Keratinocyte (primary cell): ENCODE data around the gene SSR1.

Experiments
- EZH2 ChIP-seq: IDR thresholded peaks from one replicate; pipeline ENCODE4 v1.6.1; 2012; ENCODE audit warnings: inconsistent platforms, mild to moderate bottlenecking, low read length, moderate library complexity
- TF ChIP-seq, protein P1 (sequence below), 3 experiments: IDR thresholded peaks in 1 of 3; conservative IDR thresholded peaks in 1 of 3; optimal IDR thresholded peaks in 1 of 3; 2 replicates in 2 of 3; 3 replicates in 1 of 3; pipeline versions ENCODE3 to v1.5.1; 2011; ENCODE audit warnings: low read length in 3 of 3, mild to moderate bottlenecking in 3 of 3, moderate library complexity in 2 of 3, control low read depth in 1 of 3, inconsistent platforms in 1 of 3; ENCODE audit not compliant: insufficient read depth in 2 of 3; ENCODE audit errors: extremely low read depth in 1 of 3

DNA sequence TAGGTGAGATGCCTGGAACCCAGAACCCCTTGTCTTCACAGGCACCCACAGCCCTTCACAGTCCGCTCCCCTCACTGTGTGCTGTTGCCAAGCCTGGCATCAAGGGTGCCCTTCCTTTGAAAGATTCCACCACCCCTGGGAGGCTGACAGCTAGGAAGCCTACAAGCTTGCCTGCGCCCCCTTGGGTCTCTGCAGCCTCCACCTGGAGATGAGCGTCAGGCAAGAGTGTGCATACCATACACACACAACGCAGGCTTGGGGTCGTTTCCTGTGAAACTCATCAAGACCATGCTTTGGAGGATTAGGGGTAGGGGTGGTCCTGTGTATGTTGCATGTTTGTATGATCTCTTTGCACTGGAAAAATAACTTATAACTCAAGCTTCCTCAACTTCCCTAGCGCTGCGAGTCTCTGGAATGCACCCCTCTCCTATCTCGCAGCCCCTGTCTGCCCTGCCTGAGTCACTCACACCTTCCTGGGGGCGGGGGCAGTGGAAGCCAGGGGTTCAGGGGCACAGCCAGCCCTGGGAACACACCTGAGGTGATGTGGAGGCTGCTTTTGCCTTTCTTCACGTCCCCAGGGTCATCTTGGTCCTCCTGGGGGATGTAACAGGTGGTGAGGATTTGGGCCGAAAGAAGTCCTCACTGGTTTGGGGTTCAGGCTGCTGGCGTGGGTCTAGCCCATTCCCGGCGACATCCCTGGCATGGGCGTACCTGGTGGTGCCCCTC is 67.2 kb downstream of the SSR1 start:
- TF ChIP-seq, protein P1, sequence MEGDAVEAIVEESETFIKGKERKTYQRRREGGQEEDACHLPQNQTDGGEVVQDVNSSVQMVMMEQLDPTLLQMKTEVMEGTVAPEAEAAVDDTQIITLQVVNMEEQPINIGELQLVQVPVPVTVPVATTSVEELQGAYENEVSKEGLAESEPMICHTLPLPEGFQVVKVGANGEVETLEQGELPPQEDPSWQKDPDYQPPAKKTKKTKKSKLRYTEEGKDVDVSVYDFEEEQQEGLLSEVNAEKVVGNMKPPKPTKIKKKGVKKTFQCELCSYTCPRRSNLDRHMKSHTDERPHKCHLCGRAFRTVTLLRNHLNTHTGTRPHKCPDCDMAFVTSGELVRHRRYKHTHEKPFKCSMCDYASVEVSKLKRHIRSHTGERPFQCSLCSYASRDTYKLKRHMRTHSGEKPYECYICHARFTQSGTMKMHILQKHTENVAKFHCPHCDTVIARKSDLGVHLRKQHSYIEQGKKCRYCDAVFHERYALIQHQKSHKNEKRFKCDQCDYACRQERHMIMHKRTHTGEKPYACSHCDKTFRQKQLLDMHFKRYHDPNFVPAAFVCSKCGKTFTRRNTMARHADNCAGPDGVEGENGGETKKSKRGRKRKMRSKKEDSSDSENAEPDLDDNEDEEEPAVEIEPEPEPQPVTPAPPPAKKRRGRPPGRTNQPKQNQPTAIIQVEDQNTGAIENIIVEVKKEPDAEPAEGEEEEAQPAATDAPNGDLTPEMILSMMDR (optimal IDR thresholded peaks at IDR 0.05 in 1 of 3, IDR thresholded peaks at IDR 0.05 in 1 of 3, conservative IDR thresholded peaks at IDR 0.05 in 1 of 3; ENCODE audit: extremely low read depth in 1 of 3, insufficient read depth in 2 of 3, low read length in 3 of 3): no peak
- TF ChIP-seq EZH2: no peak
